ENCODE measurements around the gene SLC44A4.
"Not testable (repeated sequence)": the region's sequence is repeated elsewhere in the genome, so short reads cannot be mapped to it uniquely, and the experiment has no call there.

- TF ChIP-seq CTCF (conservative IDR thresholded peaks at IDR 0.05; ENCODE audit: low read depth, low read length); EZH2 (IDR thresholded peaks at IDR 0.05; ENCODE audit: low read length, unreplicated experiment); EZH2phosphoT487 (IDR thresholded peaks at IDR 0.05; ENCODE audit: borderline replicate concordance, low read length): not testable (repeated sequence)
These were observed 10.2 kb downstream of the SLC44A4 start for GRCh38 chr6:31868658-31868971.
